Activated CD4-positive, alpha-beta T cell treated with anti-CD3 and anti-CD28 coated beads, Interleukin-10, Interleukin-2, amounts not matched to agents 100 ng/mL and 50 ng/mL, durations not matched to agents 16 hours and 8 hours (primary cell): Measurements from ENCODE around the gene SEMA3G.

Experiments used
- DNase-seq: peaks from one replicate; pipeline ENCODE4 v3.0.0-alpha.2; 2020

Gene SEMA3G

GRCh38 chr3:52444860-52445793, at the start of gene SEMA3G:
SEMA3G (minus strand) TSS chr3:52445103; CDS start chr3:52445027, 76 bp downstream.
- DNase-seq: peak; percentile 84

- DNase-seq: no peak
These were observed 49.5 kb upstream of the SEMA3G start for GRCh38 chr3:52494445-52494844.

GRCh38 chr3:52493232-52494017, 48.5 kb upstream of the SEMA3G start:
- DNase-seq: no peak

GRCh38 chr3:52492059-52492458, 47.2 kb upstream of the SEMA3G start:
- DNase-seq: no peak

GRCh38 chr3:52490939-52491526, 46.1 kb upstream of the SEMA3G start:
- no peak for DNase-seq

- DNase-seq: no peak
These were observed 45.4 kb upstream of the SEMA3G start for GRCh38 chr3:52490035-52490938.

- DNase-seq: no peak
These were observed 44.5 kb upstream of the SEMA3G start for GRCh38 chr3:52489453-52489852.

- DNase-seq: no peak
These were observed 43.8 kb upstream of the SEMA3G start for GRCh38 chr3:52488746-52489145.

GRCh38 chr3:52487788-52488691, 43.1 kb upstream of the SEMA3G start:
- no peak for DNase-seq

GRCh38 chr3:52487050-52487787, 42.3 kb upstream of the SEMA3G start:
- DNase-seq: no peak

- DNase-seq: no peak
These were observed 40.0 kb upstream of the SEMA3G start for GRCh38 chr3:52484680-52485461.

- no peak for DNase-seq
These were observed 38.9 kb upstream of the SEMA3G start for GRCh38 chr3:52483577-52484381.

- DNase-seq: no peak
These were observed 38.2 kb upstream of the SEMA3G start for GRCh38 chr3:52483081-52483480.

- DNase-seq: peak; percentile 17
These were observed 37.1 kb upstream of the SEMA3G start for GRCh38 chr3:52481819-52482521.

GRCh38 chr3:52480768-52481715, 36.1 kb upstream of the SEMA3G start:
- no peak for DNase-seq

- no peak for DNase-seq
These were observed 35.1 kb upstream of the SEMA3G start for GRCh38 chr3:52479877-52480575.
